IPS-18a (cell line): ENCODE data around the gene LLGL2.

Experiments used
- H3K27ac ChIP-seq: one replicate; pipeline ENCODE4 v1.5.1; 2013; ENCODE audit warnings: low read length
- H3K27me3 ChIP-seq: one replicate; pipeline ENCODE4 v1.6.1; 2013; ENCODE audit warnings: mild to moderate bottlenecking, low read length; ENCODE audit not compliant: control insufficient read depth, insufficient read depth
- H3K36me3 ChIP-seq: one replicate; pipeline ENCODE4 v1.6.1; 2013; ENCODE audit warnings: low read depth, low read length; ENCODE audit not compliant: control insufficient read depth
- H3K4me1 ChIP-seq: one replicate; pipeline ENCODE4 v1.6.1; 2013; ENCODE audit warnings: low read depth, low read length; ENCODE audit not compliant: control insufficient read depth
- H3K4me3 ChIP-seq: one replicate; pipeline ENCODE4 v1.5.1; 2013; ENCODE audit warnings: low read length
- H3K9ac ChIP-seq: one replicate; pipeline ENCODE4 v1.6.1; 2013; ENCODE audit warnings: mild to moderate bottlenecking, low read length, moderate library complexity
- H3K9me3 ChIP-seq: one replicate; pipeline ENCODE4 v1.6.1; 2013; ENCODE audit warnings: low read depth, low read length; ENCODE audit not compliant: control insufficient read depth

The LLGL2 gene

DNA sequence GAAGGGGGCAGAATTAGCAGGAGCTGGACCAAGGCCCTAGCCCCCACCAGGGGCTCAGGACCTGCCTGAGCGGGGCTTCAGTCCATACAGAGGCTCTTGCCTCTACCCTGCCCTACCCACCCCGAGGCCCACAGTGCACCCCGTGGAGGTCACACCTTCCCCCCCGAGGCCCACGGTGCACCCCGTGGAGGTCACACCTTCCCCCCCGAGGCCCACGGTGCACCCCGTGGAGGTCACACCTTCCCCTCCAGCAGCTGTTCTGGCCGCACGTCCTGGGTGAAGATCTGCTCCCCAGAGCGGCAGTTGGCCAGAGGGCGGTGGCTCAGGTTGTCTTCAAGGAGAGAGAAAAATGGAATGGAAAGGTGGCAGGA lies 21.5 kb upstream of the LLGL2 start:
- H3K27ac ChIP-seq: no peak overlapping the region
- no peaks in the 10 kb centered on the region for H3K4me1 ChIP-seq
- no peak overlapping the region for H3K9ac ChIP-seq
- H3K27me3 ChIP-seq: no peaks in the 10 kb centered on the region
- H3K36me3 ChIP-seq: peaks cover 17% of the 10 kb centered on the region
- H3K4me3 ChIP-seq: no peak overlapping the region
- no peaks in the 10 kb centered on the region for H3K9me3 ChIP-seq

DNA sequence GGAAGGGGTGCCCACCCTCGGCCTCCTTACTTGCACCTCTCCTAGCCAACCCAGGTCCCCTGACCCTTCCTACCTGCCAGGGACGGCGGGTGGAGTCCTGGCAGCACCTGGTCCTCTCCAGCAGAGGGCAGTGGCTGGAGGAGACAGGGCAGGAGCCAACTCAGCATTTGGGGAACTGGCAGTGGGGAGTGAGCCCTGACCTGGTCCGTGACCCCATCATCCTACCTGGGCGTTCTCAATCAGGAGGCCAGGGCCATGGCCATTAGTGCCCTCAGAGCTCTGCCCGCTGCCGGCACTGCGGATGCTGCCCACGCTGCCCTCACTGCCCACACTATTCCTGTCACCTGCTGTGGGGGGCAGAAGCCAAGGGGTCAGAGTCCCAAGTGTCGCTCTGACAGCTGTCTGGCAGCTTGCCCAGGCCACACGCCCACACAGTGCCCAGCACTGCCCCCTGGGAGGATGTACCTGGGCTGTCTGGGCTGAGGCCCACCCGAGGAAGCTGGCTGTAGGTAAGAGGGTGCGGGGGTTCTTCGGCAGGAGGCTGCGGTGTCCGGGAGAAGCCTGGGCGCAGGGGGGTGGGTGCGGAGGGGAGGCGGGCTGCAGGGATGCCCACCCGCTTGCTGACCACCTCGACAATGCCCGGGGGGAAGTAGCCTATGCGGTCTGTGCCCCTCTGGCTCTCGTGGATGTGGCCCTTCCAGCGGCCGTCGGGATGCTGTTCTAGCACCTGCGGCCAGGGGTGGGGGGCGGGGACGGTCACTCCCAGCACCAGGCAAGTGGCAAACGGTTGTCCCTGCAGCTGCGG lies 20.9 kb upstream of the LLGL2 start:
- Histone ChIP-seq H3K4me1 (no peaks in the 10 kb centered on the region), H3K9me3 (no peaks in the 10 kb centered on the region), H3K9ac (no peak overlapping the region), H3K36me3 (peaks cover 17% of the 10 kb centered on the region), H3K27ac (no peak overlapping the region), H3K4me3 (no peak overlapping the region), H3K27me3 (no peaks in the 10 kb centered on the region)

GRCh38 chr17:75505152-75505409 lies 20.4 kb upstream of the LLGL2 start:
- no peak overlapping the region for H3K9ac ChIP-seq
- H3K27me3 ChIP-seq: no peaks in the 10 kb centered on the region
- H3K27ac ChIP-seq: no peak overlapping the region
- no peaks in the 10 kb centered on the region for H3K4me1 ChIP-seq
- H3K36me3 ChIP-seq: peaks cover 17% of the 10 kb centered on the region
- no peaks in the 10 kb centered on the region for H3K9me3 ChIP-seq
- no peak overlapping the region for H3K4me3 ChIP-seq

DNA sequence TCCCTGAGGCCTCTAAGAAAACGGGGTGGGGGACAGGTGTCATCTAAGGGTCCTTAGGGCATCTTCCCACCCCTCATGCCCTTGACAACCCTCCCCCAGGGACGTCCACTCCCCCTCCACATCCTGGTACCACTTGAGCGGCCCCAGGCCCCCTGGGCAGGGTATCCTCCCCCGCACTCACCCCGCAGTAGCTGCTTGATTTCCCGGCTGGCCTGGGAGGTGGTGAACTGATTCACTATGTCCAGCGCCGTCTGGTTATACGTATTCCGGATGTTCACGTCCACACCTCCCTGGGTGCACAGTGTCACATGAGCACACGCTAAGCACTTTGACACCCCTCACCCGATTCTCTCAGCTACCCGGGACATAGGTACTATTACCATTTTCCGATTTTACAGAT lies 19.9 kb upstream of the LLGL2 start:
- Histone ChIP-seq H3K9ac (no peak overlapping the region), H3K27me3 (no peaks in the 10 kb centered on the region), H3K9me3 (no peaks in the 10 kb centered on the region), H3K27ac (no peak overlapping the region), H3K4me1 (no peaks in the 10 kb centered on the region), H3K4me3 (no peak overlapping the region), H3K36me3 (peaks cover 14% of the 10 kb centered on the region)

DNA sequence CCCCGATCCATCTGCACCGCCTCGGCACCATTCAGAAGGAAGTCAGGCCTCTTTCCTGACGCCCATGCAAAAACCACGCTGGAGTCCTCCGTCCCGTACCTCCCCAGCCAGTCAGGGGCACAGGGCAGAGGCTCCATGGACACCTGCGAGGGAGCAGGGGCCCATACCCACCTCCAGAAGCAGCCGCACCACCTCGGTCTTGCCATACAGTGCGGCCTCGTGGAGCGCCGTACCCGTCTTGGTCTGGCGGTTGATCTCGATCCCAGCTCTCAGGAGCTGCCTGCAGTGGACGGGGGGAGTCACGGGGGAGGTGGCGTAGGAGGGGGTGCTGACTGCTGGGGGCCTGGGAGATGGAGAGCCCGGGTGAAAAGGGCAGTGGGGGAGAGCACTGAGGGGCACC lies 19.4 kb upstream of the LLGL2 start:
- Histone ChIP-seq H3K27me3 (no peaks in the 10 kb centered on the region), H3K4me3 (no peak overlapping the region), H3K9me3 (no peaks in the 10 kb centered on the region), H3K9ac (no peak overlapping the region), H3K27ac (no peak overlapping the region), H3K4me1 (no peaks in the 10 kb centered on the region), H3K36me3 (peaks cover 9% of the 10 kb centered on the region)

- H3K9me3 ChIP-seq: no peaks in the 10 kb centered on the region
These were observed 18.6 kb upstream of the LLGL2 start for GRCh38 chr17:75506888-75507287.

DNA sequence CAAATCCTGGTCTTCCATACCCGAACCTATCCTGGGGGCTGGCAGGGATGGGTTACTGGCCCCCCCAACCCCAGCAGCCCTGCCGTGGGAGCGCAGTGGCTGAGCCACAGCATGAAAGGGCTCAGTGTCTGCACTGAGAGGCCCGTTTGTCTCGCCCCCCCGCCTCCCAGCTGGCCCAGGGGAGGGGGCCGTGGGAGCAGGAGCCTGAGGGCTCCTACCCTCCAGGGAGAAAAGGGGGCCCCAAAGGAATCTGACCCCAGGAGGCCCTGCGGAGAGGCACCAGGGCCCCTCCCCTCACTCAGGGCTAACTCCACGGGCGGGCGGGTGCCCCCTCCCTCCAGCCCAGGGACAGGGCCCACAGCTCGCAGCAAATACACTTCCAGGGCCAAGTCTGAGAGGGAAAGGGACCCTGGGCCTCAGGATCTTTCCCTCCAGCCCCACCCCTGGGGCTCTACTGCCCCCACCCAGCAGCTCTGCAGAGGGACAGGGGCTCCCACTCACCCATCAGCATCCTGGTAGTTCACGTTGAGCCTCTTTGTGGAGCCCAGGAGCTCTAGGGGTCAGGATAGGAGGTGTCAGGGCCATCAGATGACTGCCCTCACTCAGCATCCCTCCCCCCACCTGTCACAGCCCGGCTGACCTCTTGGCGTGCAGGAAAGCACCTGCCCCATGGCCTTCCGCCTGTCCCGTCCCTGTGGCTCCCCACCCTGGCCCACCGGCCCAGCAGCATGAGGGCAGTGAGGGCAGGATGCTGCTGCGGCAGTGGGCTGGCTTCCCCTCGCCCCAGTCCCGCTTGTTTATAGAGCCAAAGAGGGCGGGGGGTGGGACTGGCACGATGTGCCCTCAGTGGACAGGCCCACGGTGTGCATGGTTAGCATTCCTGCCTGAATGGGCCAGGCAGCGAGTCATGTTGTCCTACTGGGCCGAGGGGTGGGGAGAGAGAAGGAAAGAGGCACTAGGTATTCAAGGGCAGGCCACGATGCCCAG lies 17.5 kb upstream of the LLGL2 start:
- no peaks in the 10 kb centered on the region for H3K9me3 ChIP-seq
- H3K4me1 ChIP-seq: no peaks in the 10 kb centered on the region
- H3K27ac ChIP-seq: no peak overlapping the region
- no peak overlapping the region for H3K9ac ChIP-seq
- no peaks in the 10 kb centered on the region for H3K27me3 ChIP-seq
- H3K4me3 ChIP-seq: no peak overlapping the region
- H3K36me3 ChIP-seq: peaks cover 9% of the 10 kb centered on the region

More at GRCh38 chr17:75506888-75507287, 18.6 kb upstream of the LLGL2 start:
- Histone ChIP-seq H3K27ac (no peak overlapping the region), H3K9ac (no peak overlapping the region), H3K4me1 (no peaks in the 10 kb centered on the region), H3K4me3 (no peak overlapping the region), H3K27me3 (no peaks in the 10 kb centered on the region), H3K36me3 (peaks cover 9% of the 10 kb centered on the region)

DNA sequence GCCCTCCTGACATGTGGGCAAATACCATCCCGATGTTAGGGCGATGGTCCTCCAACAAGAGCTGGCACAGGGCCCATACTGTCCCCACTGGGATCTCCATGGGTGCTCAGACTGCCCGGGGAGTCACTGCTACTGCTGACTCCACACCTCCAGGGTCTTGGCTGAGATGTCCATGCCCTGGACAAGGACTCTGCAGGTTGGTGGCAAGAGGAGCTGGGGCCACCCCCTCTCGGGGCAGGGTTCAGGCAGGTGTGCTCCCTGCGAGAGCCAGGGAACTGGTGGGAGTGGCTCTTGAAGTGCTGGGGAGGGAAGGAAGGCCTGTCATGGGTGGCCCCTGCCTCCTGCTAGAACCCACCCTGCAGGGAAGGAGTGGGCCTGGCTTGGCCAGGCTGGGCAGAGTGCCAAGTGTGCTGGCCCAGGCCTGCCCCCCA lies 16.6 kb upstream of the LLGL2 start:
- Histone ChIP-seq H3K4me3 (no peak overlapping the region), H3K9ac (no peak overlapping the region), H3K36me3 (peaks cover 9% of the 10 kb centered on the region), H3K4me1 (no peaks in the 10 kb centered on the region), H3K9me3 (no peaks in the 10 kb centered on the region), H3K27ac (no peak overlapping the region), H3K27me3 (no peaks in the 10 kb centered on the region)

- Histone ChIP-seq H3K9ac (no peak overlapping the region), H3K36me3 (peaks cover 9% of the 10 kb centered on the region), H3K27me3 (no peaks in the 10 kb centered on the region), H3K9me3 (no peaks in the 10 kb centered on the region), H3K4me3 (no peak overlapping the region), H3K4me1 (no peaks in the 10 kb centered on the region), H3K27ac (no peak overlapping the region)
These were observed 15.8 kb upstream of the LLGL2 start for GRCh38 chr17:75509528-75510258.

GRCh38 chr17:75511270-75511609 lies 14.3 kb upstream of the LLGL2 start:
- Histone ChIP-seq H3K36me3 (peaks cover 4% of the 10 kb centered on the region), H3K9me3 (no peaks in the 10 kb centered on the region), H3K27ac (no peak overlapping the region), H3K27me3 (no peaks in the 10 kb centered on the region), H3K9ac (no peak overlapping the region), H3K4me3 (no peak overlapping the region), H3K4me1 (no peaks in the 10 kb centered on the region)
